IMR-90 (cell line): ENCODE measurements around the gene CYGB. TPM values are rescaled to one million over a fixed set of nuclear protein-coding genes. Genes with fewer than 3 reads are reported as not detected.
A peak's percentile ranks its signal among the peaks of the same experiment; 100 is the strongest.

Experiments
- ATAC-seq: fragments of 200-7000 bp; cut with Tn5 transposase; 2 replicates; pipeline ENCODE4 v1.9.1; 2020; ENCODE audit warnings: low read depth, mild to moderate bottlenecking, moderate library complexity
- BruUV-seq: library from RNA; stranded (reverse); fragments of 400-500 nt; replicated peaks from 2 replicates; lab custom pipeline; 2021; lab: Mats Ljungman, UMichigan
- CTCF ChIA-PET: fragments of 300-600 bp; formaldehyde crosslinking; extraction: SDS; loops from one replicate; lab custom pipeline; 2021; ENCODE audit warnings: antibody characterized with exemption; lab: Yijun Ruan, JAX
- POLR2A ChIA-PET: fragments of 300-600 bp; sonication (Branson Sonifier 250); formaldehyde crosslinking; loops from one replicate; lab custom pipeline; 2022; ENCODE audit warnings: antibody characterized with exemption; ENCODE audit not compliant: unreplicated experiment; lab: Charles Lee
- DNase-seq: peaks from one replicate; pipeline ENCODE4 v3.0.0; 2013
- H2AFZ ChIP-seq: replicated peaks from 2 replicates; pipeline ENCODE3; 2013; ENCODE audit warnings: low read length, mild to moderate bottlenecking; ENCODE audit not compliant: poor library complexity
- H2AK5ac ChIP-seq: 2 replicates; pipeline ENCODE4 v1.6.1; 2013; ENCODE audit warnings: low read depth, low read length, inconsistent platforms
- H2AK9ac ChIP-seq: replicated peaks from 2 replicates; pipeline ENCODE3; 2013; ENCODE audit warnings: mild to moderate bottlenecking, low read depth, low read length, moderate library complexity; ENCODE audit not compliant: poor library complexity
- H2BK120ac ChIP-seq: 2 replicates; pipeline ENCODE4 v1.6.1; 2013; ENCODE audit warnings: low read depth, low read length, inconsistent platforms
- H2BK15ac ChIP-seq: 3 replicates; pipeline ENCODE4 v1.6.1; 2013; ENCODE audit warnings: low read depth, low read length, inconsistent platforms
- H2BK20ac ChIP-seq: 2 replicates; pipeline ENCODE4 v1.6.1; 2013; ENCODE audit warnings: low read depth, mild to moderate bottlenecking, inconsistent platforms, low read length, moderate library complexity
- H2BK5ac ChIP-seq: 2 replicates; pipeline ENCODE4 v1.6.1; 2013; ENCODE audit warnings: mild to moderate bottlenecking, low read depth, low read length, inconsistent platforms; ENCODE audit not compliant: poor library complexity, severe bottlenecking
- H3K14ac ChIP-seq: replicated peaks from 2 replicates; pipeline ENCODE4 v1.6.1; 2013; ENCODE audit warnings: low read depth, low read length, inconsistent platforms
- H3K18ac ChIP-seq: 2 replicates; pipeline ENCODE4 v1.6.1; 2013; ENCODE audit warnings: low read depth, low read length, control low read depth
- H3K23ac ChIP-seq: 2 replicates; pipeline ENCODE4 v1.6.1; 2013; ENCODE audit warnings: low read depth, low read length, inconsistent platforms
- H3K27ac ChIP-seq: 2 replicates; pipeline ENCODE4 v1.5.1; 2013; ENCODE audit warnings: mild to moderate bottlenecking, control low read depth, low read length; ENCODE audit not compliant: insufficient read depth
- H3K27me3 ChIP-seq: 2 replicates; pipeline ENCODE4 v1.6.1; 2013; ENCODE audit warnings: low read length; ENCODE audit not compliant: control insufficient read depth, insufficient read depth
- H3K36me3 ChIP-seq: 2 replicates; pipeline ENCODE4 v1.6.1; 2013; ENCODE audit warnings: low read length, mixed read lengths; ENCODE audit not compliant: control insufficient read depth, insufficient read depth
- H3K4ac ChIP-seq: 2 replicates; pipeline ENCODE4 v1.6.1; 2013; ENCODE audit warnings: low read depth, low read length, inconsistent platforms
- H3K4me1 ChIP-seq: 2 replicates; pipeline ENCODE4 v1.6.1; 2013; ENCODE audit warnings: low read length, mixed read lengths; ENCODE audit not compliant: control insufficient read depth, insufficient read depth
- H3K4me2 ChIP-seq: 2 replicates; pipeline ENCODE4 v1.6.1; 2013; ENCODE audit warnings: low read depth, mild to moderate bottlenecking, control low read depth, low read length, moderate library complexity
- H3K4me3 ChIP-seq: 2 replicates; pipeline ENCODE4 v1.5.1; 2013; ENCODE audit warnings: low read depth, mild to moderate bottlenecking, control low read depth, low read length, moderate library complexity; ENCODE audit not compliant: insufficient read depth
- H3K56ac ChIP-seq: 2 replicates; pipeline ENCODE4 v1.6.1; 2013; ENCODE audit warnings: low read length, inconsistent platforms; ENCODE audit not compliant: insufficient read depth; ENCODE audit errors: extremely low read depth
- H3K79me1 ChIP-seq, 2 experiments: 2 replicates each; pipeline ENCODE4 v1.6.1; 2013; ENCODE audit warnings: low read length in 2 of 2, inconsistent platforms in 1 of 2, low read depth in 1 of 2
- H3K9ac ChIP-seq: 2 replicates; pipeline ENCODE4 v1.6.1; 2013; ENCODE audit warnings: low read depth, low read length, control low read depth
- H3K9me1 ChIP-seq: 2 replicates; pipeline ENCODE4 v1.6.1; 2013; ENCODE audit warnings: low read length, inconsistent platforms; ENCODE audit not compliant: insufficient read depth
- H3K9me3 ChIP-seq: 2 replicates; pipeline ENCODE4 v1.6.1; 2013; ENCODE audit warnings: low read length; ENCODE audit not compliant: control insufficient read depth, insufficient read depth
- H4K20me1 ChIP-seq: 2 replicates; pipeline ENCODE4 v1.6.1; 2013; ENCODE audit warnings: low read length, inconsistent platforms; ENCODE audit not compliant: insufficient read depth
- H4K5ac ChIP-seq: 2 replicates; pipeline ENCODE4 v1.6.1; 2013; ENCODE audit warnings: mild to moderate bottlenecking, low read depth, low read length, control low read depth
- H4K8ac ChIP-seq, 2 experiments: 2 replicates each; pipeline ENCODE4 v1.6.1; 2013; ENCODE audit warnings: low read depth in 2 of 2, low read length in 2 of 2, control low read depth in 1 of 2, inconsistent platforms in 1 of 2
- H4K91ac ChIP-seq: 2 replicates; pipeline ENCODE4 v1.6.1; 2013; ENCODE audit warnings: low read depth, low read length, inconsistent platforms; ENCODE audit not compliant: insufficient read depth
- BHLHE40 ChIP-seq: fragments of 150-350 bp; IDR thresholded peaks from 2 replicates; pipeline ENCODE4 v1.6.1; 2016; ENCODE audit warnings: mild to moderate bottlenecking, low read depth, low read length
- CEBPB ChIP-seq: IDR thresholded peaks from 2 replicates; pipeline ENCODE4 v1.6.1; 2012; ENCODE audit warnings: low read depth, low read length, improper control_type of control experiment
- ELK1 ChIP-seq: fragments of 150-350 bp; IDR thresholded peaks from 2 replicates; pipeline ENCODE4 v1.6.1; 2016; ENCODE audit warnings: low read depth, mild to moderate bottlenecking, low read length, moderate library complexity, borderline replicate concordance
- FOS ChIP-seq: fragments of 150-350 bp; IDR thresholded peaks from 2 replicates; pipeline ENCODE4 v1.6.1; 2016; ENCODE audit warnings: low read depth, low read length
- MAFK ChIP-seq: IDR thresholded peaks from 2 replicates; pipeline ENCODE4 v1.6.1; 2012; ENCODE audit warnings: low read depth, low read length, improper control_type of control experiment
- MAZ ChIP-seq: IDR thresholded peaks from 2 replicates; pipeline ENCODE4 v1.6.1; 2012; ENCODE audit warnings: low read depth, mild to moderate bottlenecking, low read length, improper control_type of control experiment, moderate library complexity, borderline replicate concordance
- MXI1 ChIP-seq: IDR thresholded peaks from 2 replicates; pipeline ENCODE4 v1.6.1; 2012; ENCODE audit warnings: low read depth, mild to moderate bottlenecking, low read length, moderate library complexity, borderline replicate concordance
- POLR2A ChIP-seq: IDR thresholded peaks from 2 replicates; pipeline ENCODE4 v1.6.1; 2012; ENCODE audit warnings: mild to moderate bottlenecking, low read depth, low read length
- RCOR1 ChIP-seq: IDR thresholded peaks from 2 replicates; pipeline ENCODE4 v1.6.1; 2012; ENCODE audit warnings: mild to moderate bottlenecking, low read length, improper control_type of control experiment; ENCODE audit not compliant: insufficient replicate concordance
- SMC3 ChIP-seq: fragments of 150-350 bp; IDR thresholded peaks from 2 replicates; pipeline ENCODE4 v1.6.1; 2016; ENCODE audit warnings: low read depth, mild to moderate bottlenecking, antibody characterized with exemption, low read length, moderate library complexity
- USF2 ChIP-seq: fragments of 150-350 bp; IDR thresholded peaks from 2 replicates; pipeline ENCODE4 v1.6.1; 2017; ENCODE audit warnings: mild to moderate bottlenecking, antibody characterized with exemption, low read length, low read depth
- WGBS, 2 experiments: methylation state at CpG; one replicate each; pipeline versions ENCODE4 v1.1.5 to v1.1.7; 2013; ENCODE audit warnings: missing lambda C conversion rate in 2 of 2; ENCODE audit not compliant: insufficient read length in 1 of 2; ENCODE audit errors: extremely low coverage in 2 of 2; 5-methylcytosine and 5-hydroxymethylcytosine counted together
- dilution Hi-C: fragments of 300-500 bp; cut with HindIII; formaldehyde crosslinking; loops from one replicate; pipeline ENCODE4 v1.14.3; 2018; ENCODE audit warnings: low sequenced_read_pairs; ENCODE audit not compliant: unreplicated experiment
- in situ Hi-C: fragments of 300-500 bp; cut with MboI; formaldehyde crosslinking; loops from 3 replicates; pipeline ENCODE4 v1.14.3; 2019; ENCODE audit warnings: low sequenced_read_pairs, inconsistent platforms, mixed read lengths
- intact Hi-C: fragments of 100-400 bp; cut with micrococcal nuclease; formaldehyde crosslinking; loops from 2 replicates; pipeline ENCODE4 v1.10.0; 2022
- polyA plus RNA-seq, 3 experiments: library from polyadenylated mRNA; depleted of rRNA; stranded (reverse); fragments of >200 nt; gene quantifications; 2 replicates each; pipeline ENCODE4 v1.2.3, GENCODE V29; 2012; ENCODE audit warnings: low replicate concordance in 1 of 3
- total RNA-seq: library from RNA; depleted of rRNA; stranded (reverse); fragments of >200 nt; gene quantifications from 2 replicates; pipeline ENCODE4 v1.2.3, GENCODE V29; 2012

The CYGB gene
- total and polyA plus RNA-seq, 2 of the 4 experiments (the other 2 are of a cell fraction), result 1.3 to 2.9 TPM

- no peak for TF ChIP-seq MAZ
Observed at GRCh38 chr17:76561799-76562268, 24.3 kb upstream of the CYGB start (continued).

GRCh38 chr17:76561332-76561731 lies 23.8 kb upstream of the CYGB start:
- Histone ChIP-seq H4K5ac (no peak overlapping the region), H2BK20ac (no peak overlapping the region), H3K79me1 (peaks cover 13 to 68% of the 10 kb centered on the region in 2 experiments), H4K91ac (no peak overlapping the region), H2BK15ac (no peak overlapping the region), H4K20me1 (peaks cover 70% of the 10 kb centered on the region), H2AFZ (no peak overlapping the region), H2BK120ac (no peak overlapping the region), H3K9me1 (peaks cover 15% of the 10 kb centered on the region), H3K4me1 (peaks cover 19% of the 10 kb centered on the region), H3K4me3 (no peak overlapping the region), H3K18ac (0 out of 2 replicates have a peak overlapping the region, but pooled peaks have one; percentile 17), H2AK9ac (no peak overlapping the region), H3K36me3 (peaks cover 27% of the 10 kb centered on the region), H3K9ac (peak overlapping the region; percentile 44; the same call in 1 of the 2 replicates), H3K56ac (no peak overlapping the region), H2BK5ac (peak overlapping the region; percentile 72), H4K8ac (0 out of 4 replicates have a peak overlapping the region, but pooled peaks of 1 of the 2 experiments have one; percentile 46), H3K4me2 (peak overlapping the region; percentile 37), H3K27ac (peak overlapping the region; percentile 36; the same call in 1 of the 2 replicates), H3K23ac (0 out of 2 replicates have a peak overlapping the region, but pooled peaks have one; percentile 33), H2AK5ac (no peak overlapping the region), H3K9me3 (no peaks in the 10 kb centered on the region), H3K14ac (no peak overlapping the region), H3K27me3 (no peaks in the 10 kb centered on the region), H3K4ac (no peak overlapping the region)
- TF ChIP-seq POLR2A (no peak), RCOR1 (no peak), SMC3 (no peak), CEBPB (no peak), BHLHE40 (no peak), USF2 (no peak), ELK1 (no peak), MAFK (no peak), MXI1 (no peak), FOS (no peak)
- ChIA-PET POLR2A (interaction anchor here (1.0 kb wide), 1 partner anchor 21 kb away, joined by 3 read pairs; no protein-coding TSS in a partner anchor), CTCF (interaction anchor here (1.1 to 2.1 kb wide), 2 partner anchors 20 to 63 kb away, joined by 4 to 5 read pairs; no protein-coding TSS in a partner anchor)
- intact Hi-C loops (no loop called here), dilution Hi-C loops (no loop called here), in situ Hi-C loops (no loop called here)
- WGBS, 2 experiments, result 44% methylated on average over 4 of the region's 7 CpGs; no CpG with 5 or more reads in 1 of the 2 experiments
- no peak for ATAC-seq
- no TSS peak for BruUV-seq
- DNase-seq, result peak; percentile 41
